ENCODE measurements around the gene ARMH2.

- no peak for TF ChIP-seq POLR2A (IDR thresholded peaks at IDR 0.05)
- no peak for TF ChIP-seq CTCF (IDR thresholded peaks at IDR 0.05)
Observed at GRCh38 chr6:24749297-24749696, 49.4 kb downstream of the ARMH2 start.

Measured in esophagus squamous epithelium (tissue), 4 donors.